GM12878 (cell line): Measurements from ENCODE around the gene PCP4L1. TPM values are rescaled to one million over a fixed set of nuclear protein-coding genes. Genes with fewer than 3 reads are reported as not detected.

Source experiments
- ATAC-seq: fragments of 200-7000 bp; cut with Tn5 transposase; 3 replicates; pipeline ENCODE4 v1.9.1; 2020; ENCODE audit warnings: mild to moderate bottlenecking, moderate library complexity
- BruUV-seq: library from RNA; stranded (reverse); fragments of 400-500 nt; replicated peaks from 2 replicates; lab custom pipeline; 2021; lab: Mats Ljungman, UMichigan
- CTCF ChIA-PET: fragments of 300-600 bp; sonication (Branson Sonifier 250); formaldehyde crosslinking; extraction: SDS; loops from one replicate; lab custom pipeline; 2021; ENCODE audit warnings: inconsistent platforms; lab: Yijun Ruan, JAX
- POLR2A ChIA-PET: fragments of 350-600 bp; formaldehyde crosslinking; extraction: SDS; loops from one replicate; lab custom pipeline; 2021; ENCODE audit warnings: inconsistent platforms; lab: Charles Lee
- RAD21 ChIA-PET: fragments of 300-600 bp; sonication (Branson Sonifier 250); formaldehyde crosslinking; loops from one replicate; lab custom pipeline; 2023; ENCODE audit warnings: antibody characterized with exemption; ENCODE audit not compliant: unreplicated experiment; lab: Charles Lee
- SMC1A ChIA-PET: fragments of 300-600 bp; sonication (Branson Sonifier 250); formaldehyde crosslinking; loops from one replicate; lab custom pipeline; 2023; ENCODE audit not compliant: unreplicated experiment, uncharacterized antibody; lab: Charles Lee
- DNase-seq: peaks from one replicate; pipeline ENCODE4 v3.0.0-alpha.2; 2011; ENCODE audit warnings: low read depth, low spot score
- FAIRE-seq: peaks from 3 replicates; lab custom pipeline; 2011; peaks lifted over from hg19 to GRCh38; lab: Jason Lieb, UNC
- H2AFZ ChIP-seq: 2 replicates; pipeline ENCODE4 v1.6.0; 2011; ENCODE audit warnings: low read depth, low read length, control low read depth; ENCODE audit not compliant: control insufficient read depth
- H3K27ac ChIP-seq: 2 replicates; pipeline ENCODE4 v1.5.1; 2011; ENCODE audit warnings: control low read depth; ENCODE audit not compliant: control insufficient read depth, insufficient read depth
- H3K27me3 ChIP-seq, 2 experiments: replicated peaks in 1 of 2; 2 replicates each; pipeline versions ENCODE4 v1.6.0 to v1.6.1; 2011; ENCODE audit warnings: low read length in 1 of 2; ENCODE audit not compliant: control insufficient read depth in 2 of 2, insufficient read depth in 2 of 2
- H3K36me3 ChIP-seq, 2 experiments: 2 replicates each; pipeline ENCODE4 v1.5.1; 2011; ENCODE audit warnings: low read length in 1 of 2; ENCODE audit not compliant: control insufficient read depth in 2 of 2, insufficient read depth in 2 of 2
- H3K4me1 ChIP-seq: 2 replicates; pipeline ENCODE4 v1.6.1; 2011; ENCODE audit warnings: mild to moderate bottlenecking, low read length, moderate library complexity, mixed read lengths; ENCODE audit not compliant: control insufficient read depth, insufficient read depth
- H3K4me2 ChIP-seq: 2 replicates; pipeline ENCODE4 v1.6.0; 2011; ENCODE audit warnings: control low read depth; ENCODE audit not compliant: control insufficient read depth, insufficient read depth
- H3K4me3 ChIP-seq: fragments of 200-600 bp; sonication (generic); 2 replicates; pipeline ENCODE4 v1.5.1; 2016
- H3K79me2 ChIP-seq: 2 replicates; pipeline ENCODE4 v1.6.0; 2011; ENCODE audit warnings: low read length; ENCODE audit not compliant: control insufficient read depth, insufficient read depth
- H3K9ac ChIP-seq: 2 replicates; pipeline ENCODE4 v1.8.0; 2011; ENCODE audit warnings: low read length, control low read depth, mixed read lengths; ENCODE audit not compliant: control insufficient read depth, insufficient read depth
- H3K9me3 ChIP-seq: replicated peaks from 3 replicates; pipeline ENCODE4 v1.5.1; 2011; ENCODE audit warnings: mild to moderate bottlenecking, low read length; ENCODE audit not compliant: control insufficient read depth, insufficient read depth
- H4K20me1 ChIP-seq: 2 replicates; pipeline ENCODE4 v1.6.0; 2011; ENCODE audit not compliant: control insufficient read depth, insufficient read depth
- ATF7 ChIP-seq: fragments of 450-650 bp; IDR thresholded peaks from 2 replicates; pipeline ENCODE4 v1.6.1; 2016; ENCODE audit warnings: low read depth, mild to moderate bottlenecking
- BCL3 ChIP-seq: IDR thresholded peaks from 2 replicates; pipeline ENCODE4 v1.6.1; 2011; ENCODE audit warnings: borderline replicate concordance, low read depth, mild to moderate bottlenecking, moderate library complexity, low read length; ENCODE audit not compliant: insufficient read depth, poor library complexity, severe bottlenecking
- EP300 ChIP-seq, 2 experiments: fragments of 150-350 bp in 1 of 2; IDR thresholded peaks; 2 replicates each; pipeline ENCODE4 v1.6.1; 2011 to 2012; ENCODE audit warnings: low read depth in 2 of 2, low read length in 2 of 2, borderline replicate concordance in 1 of 2, improper control_type of control experiment in 1 of 2, inconsistent platforms in 1 of 2; ENCODE audit not compliant: control insufficient read depth in 1 of 2
- SIN3A ChIP-seq: IDR thresholded peaks from 2 replicates; pipeline ENCODE4 v1.6.1; 2012; ENCODE audit warnings: low read depth, low read length, improper control_type of control experiment
- SMC3 ChIP-seq: IDR thresholded peaks from 2 replicates; pipeline ENCODE4 v1.6.1; 2011; ENCODE audit warnings: low read length, improper control_type of control experiment, borderline replicate concordance
- whole genome bisulfite sequencing: methylation state at CpG from one replicate; pipeline ENCODE4 v1.1.6; 2016; ENCODE audit warnings: low lambda C conversion rate; ENCODE audit not compliant: insufficient replicate concordance, insufficient coverage; ENCODE audit errors: missing lambda C conversion rate; 5-methylcytosine and 5-hydroxymethylcytosine counted together
- in situ Hi-C: fragments of 300-500 bp; cut with MboI; formaldehyde crosslinking; loops from 9 replicates; pipeline ENCODE4 v1.14.3; 2018; ENCODE audit warnings: mixed read lengths
- intact Hi-C: fragments of 100-400 bp; cut with micrococcal nuclease; formaldehyde crosslinking; loops from one replicate; pipeline ENCODE4 v1.14.2; 2022; ENCODE audit not compliant: unreplicated experiment
- polyA plus RNA-seq, 11 experiments: library from polyadenylated mRNA; depleted of rRNA in 4 of 11; unstranded in 6 of 11; stranded (reverse) in 5 of 11; fragments of >200 nt; fragmentation: Nextera tagmentation in 4 of 11; fragmentation: Illumina TruSeq in 1 of 11; extraction: Ambion mirVana in 4 of 11; extraction: Trizol in 1 of 11; gene quantifications; 1 replicate in 1 of 11; 2 replicates in 10 of 11; pipeline versions ENCODE4 v1.2.1 to v1.2.3, GENCODE V29; 2011 to 2016; ENCODE audit warnings: inconsistent platforms in 2 of 11, missing spikeins in 2 of 11, low read depth in 1 of 11
- total RNA-seq, 4 experiments: library from RNA; depleted of rRNA in 3 of 4; stranded (reverse); fragments of >200 nt in 3 of 4; fragmentation: Illumina TruSeq in 1 of 4; extraction: Trizol in 1 of 4; gene quantifications; 2 replicates each; pipeline versions ENCODE4 v1.2.1 to v1.2.3, GENCODE V29; 2013 to 2021

PCP4L1 gene
- total and polyA plus RNA-seq, 10 of the 15 experiments (the other 5 are each of a cell fraction or from before 2014, with no cell fraction given), result 1.0 to 5.2 (median 2.8) TPM

GRCh38 chr1:161304927-161305866, 46.7 kb downstream of the PCP4L1 start:
- peak; percentile 21 for ATAC-seq

More at GRCh38 chr1:161304927-161305866, 46.7 kb downstream of the PCP4L1 start:
- DNase-seq (no peak), FAIRE-seq (peak; percentile 38)
- Histone ChIP-seq H3K36me3 (no peaks in the 10 kb centered on the region), H3K27ac (peak overlapping the region; percentile 13; the same call in 1 of the 2 replicates), H3K27me3 (no peaks in the 10 kb centered on the region), H3K9me3 (no peaks in the 10 kb centered on the region), H3K9ac (peak overlapping the region; percentile 71), H3K79me2 (peaks cover 2% of the 10 kb centered on the region), H2AFZ (peak overlapping the region; percentile 38), H3K4me3 (peak overlapping the region; percentile 94), H4K20me1 (no peaks in the 10 kb centered on the region), H3K4me1 (peaks cover 12% of the 10 kb centered on the region), H3K4me2 (peak overlapping the region; percentile 98)
- in situ Hi-C loops (no loop called here), intact Hi-C loops (loop anchor here (5.0 kb wide), 1 partner anchor 78 kb away; the partner anchor contains the start of gene TOMM40L)
- ChIA-PET SMC1A (interaction anchor here (0.6 to 2.5 kb wide), 6 partner anchors 14 to 119 kb away, joined by 3 to 18 read pairs (median 3); partner anchors contain the start of gene TOMM40L), RAD21 (interaction anchor here (0.6 to 3.1 kb wide), 7 partner anchors 14 to 119 kb away, joined by 3 to 22 read pairs (median 3); partner anchors contain the start of gene TOMM40L), POLR2A (interaction anchor here (0.5 to 1.6 kb wide), 4 partner anchors 8 to 103 kb away, joined by 3 to 5 read pairs (median 4); partner anchors contain the start of gene NDUFS2), CTCF (interaction anchor here (0.6 to 6.8 kb wide), 17 partner anchors 11 to 436 kb away, joined by 3 to 66 read pairs (median 4); partner anchors contain the start of genes APOA2, CFAP126 and TOMM40L)
- no TSS peak for BruUV-seq
- WGBS, result 9% methylated on average over 14 of the region's 17 CpGs
- TF ChIP-seq SIN3A (0 out of 2 replicates have a peak, but pooled peaks have one; percentile 11), BCL3 (no peak), EP300 (IDR thresholded peaks at IDR 0.05; ENCODE audit: borderline replicate concordance in 1 of 2, control insufficient read depth in 1 of 2, low read depth in 2 of 2, low read length in 2 of 2) (no peak), ATF7 (peak; percentile 97), SMC3 (no peak)
